A673 (cell line): ENCODE results near the gene CDKAL1.

Experiments used
- CTCF ChIP-seq: fragments of 300-800, 200-600 bp; sonication (generic); conservative IDR thresholded peaks from 2 replicates; pipeline ENCODE4 v1.5.1; 2017; ENCODE audit warnings: low read depth, mild to moderate bottlenecking, antibody characterized with exemption, low read length, moderate library complexity, mixed read lengths
- EZH2 ChIP-seq: fragments of 200-600 bp; sonication (generic); IDR thresholded peaks from 2 replicates; pipeline ENCODE4 v1.6.1; 2017; ENCODE audit warnings: borderline replicate concordance, low read depth, mild to moderate bottlenecking, mixed read lengths, antibody characterized with exemption, low read length; ENCODE audit not compliant: poor library complexity, severe bottlenecking

DNA sequence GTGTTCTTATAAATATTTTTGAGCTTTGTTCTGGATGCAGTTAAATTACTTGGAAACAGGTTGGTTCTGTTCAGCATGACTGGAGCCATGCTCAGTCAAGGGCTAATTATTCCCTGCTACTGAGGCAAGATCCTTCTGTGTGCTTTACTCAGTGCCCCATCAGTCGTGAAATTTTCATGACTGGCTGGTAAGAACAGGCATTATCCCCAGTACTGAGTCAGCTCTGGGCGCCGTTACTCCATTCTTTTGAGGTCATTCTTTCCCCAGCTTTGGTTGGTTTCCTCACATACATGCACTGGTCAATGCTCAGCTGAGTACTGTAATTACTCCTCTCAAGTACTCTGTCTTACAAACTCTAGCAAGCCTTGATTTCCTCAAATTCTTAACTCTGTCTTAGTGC lies 71.3 kb downstream of the CDKAL1 start:
- TF ChIP-seq CTCF (no peak), EZH2 (no peak)
